ENCODE data around the gene SPTBN1.

GRCh38 chr2:54483426-54483825 lies 27.3 kb downstream of the SPTBN1 start:
- TF ChIP-seq CTCF (IDR thresholded peaks at IDR 0.05) = no peak
- TF ChIP-seq POLR2A (IDR thresholded peaks at IDR 0.05) = no peak
- no peak for TF ChIP-seq POLR2AphosphoS5 (IDR thresholded peaks at IDR 0.05)
- no peak for TF ChIP-seq EP300 (IDR thresholded peaks at IDR 0.05)

Data from stomach (tissue), 4 donors.